Activated CD4-positive, alpha-beta memory T cell treated with anti-CD3 and anti-CD28 coated beads, Interleukin-2, amount 10 ng/mL, durations not matched to agents 7 days and 5 days (primary cell): Measurements from ENCODE around the gene FHAD1. TPM values are rescaled to one million over a fixed set of nuclear protein-coding genes. Genes with fewer than 3 reads are reported as not detected.

ENCODE experiments used
- CTCF ChIA-PET: fragments of 350-600 bp; sonication (Branson Sonifier 250); formaldehyde crosslinking; loops from one replicate; lab custom pipeline; 2021; ENCODE audit warnings: antibody characterized with exemption, inconsistent platforms; lab: Charles Lee
- POLR2A ChIA-PET: fragments of 350-600 bp; sonication (Branson Sonifier 250); formaldehyde crosslinking; loops from one replicate; lab custom pipeline; 2021; ENCODE audit warnings: antibody characterized with exemption; lab: Charles Lee
- DNase-seq: peaks from one replicate; pipeline ENCODE4 v3.0.0-alpha.2; 2020
- H3K27ac Mint-ChIP-seq: one replicate; pipeline ENCODE4 v1.8.0; 2021; ENCODE audit warnings: mild to moderate bottlenecking, mixed read lengths
- H3K27me3 Mint-ChIP-seq: one replicate; pipeline ENCODE4 v1.8.0; 2021; ENCODE audit warnings: mixed read lengths
- H3K36me3 Mint-ChIP-seq: one replicate; pipeline ENCODE4 v1.8.0; 2021; ENCODE audit warnings: low read depth, mixed read lengths
- H3K4me1 Mint-ChIP-seq: one replicate; pipeline ENCODE4 v1.8.0; 2021; ENCODE audit warnings: mixed read lengths
- H3K4me3 Mint-ChIP-seq: one replicate; pipeline ENCODE4 v1.8.0; 2021; ENCODE audit warnings: mild to moderate bottlenecking, mixed read lengths
- H3K9me3 Mint-ChIP-seq: one replicate; pipeline ENCODE4 v1.8.0; 2021; ENCODE audit warnings: mixed read lengths
- total RNA-seq, 2 experiments: library from RNA; stranded (reverse); gene quantifications; one replicate each; pipeline ENCODE4 v1.2.3, GENCODE V29; 2021

Gene FHAD1
- total RNA-seq, 2 experiments from 2014 or later = 0.18 TPM; not detected in 1

DNA sequence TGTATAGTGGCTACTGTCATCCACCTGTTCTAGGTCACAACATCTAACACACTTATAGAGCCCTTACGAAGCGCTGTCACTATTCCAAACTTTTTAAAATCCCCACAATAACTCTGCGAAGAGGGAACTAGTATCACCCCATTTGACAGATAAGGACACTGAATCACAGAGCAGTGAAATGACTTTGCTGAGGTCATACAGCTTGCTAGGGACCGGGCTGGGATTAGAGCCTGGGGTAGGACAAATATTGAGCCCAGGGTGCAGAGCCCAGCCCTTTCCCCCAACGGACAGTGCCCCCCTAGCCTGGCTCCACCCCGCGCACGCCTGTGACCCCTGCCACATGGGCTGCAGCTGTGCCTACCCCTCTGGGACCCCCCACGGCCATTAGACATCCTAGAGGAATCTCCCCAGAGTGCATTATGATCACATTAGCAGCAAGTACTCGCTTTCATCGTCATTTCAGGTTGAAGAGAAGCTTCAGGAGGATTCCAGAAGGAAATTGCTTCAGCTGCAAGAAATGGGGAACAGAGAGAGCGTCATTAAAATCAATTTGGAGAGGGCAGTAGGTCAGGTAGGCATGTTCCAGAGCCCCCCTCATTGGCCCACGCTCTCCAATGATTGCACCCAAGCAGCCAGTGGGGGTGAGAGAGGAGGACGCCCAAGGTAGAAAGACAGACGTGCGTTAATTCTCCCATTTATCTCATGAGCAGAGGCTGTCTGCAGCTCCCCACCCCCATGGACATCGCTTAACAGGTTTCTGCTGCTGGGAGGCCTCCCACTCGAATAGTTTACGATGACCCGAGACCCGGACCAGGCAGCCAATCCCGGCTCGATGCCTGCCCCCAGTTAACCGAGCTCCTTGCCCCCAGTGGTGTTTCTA, 77.2 kb downstream of the FHAD1 start:
- Mint-ChIP-seq H3K36me3 (no peaks in the 10 kb centered on the region), H3K27ac (no peak overlapping the region), H3K9me3 (peaks cover 5% of the 10 kb centered on the region), H3K27me3 (peaks cover 16% of the 10 kb centered on the region), H3K4me3 (no peak overlapping the region), H3K4me1 (peaks cover 6% of the 10 kb centered on the region)
- ChIA-PET POLR2A (interaction anchor here (1.0 to 1.5 kb wide), 3 partner anchors 86 to 107 kb away, joined by 5 to 8 read pairs (median 5); partner anchors contain the start of gene EFHD2), CTCF (interaction anchor here (0.7 to 4.6 kb wide), 32 partner anchors 9 to 418 kb away, joined by 3 to 124 read pairs (median 6); partner anchors contain the start of genes CTRC and EFHD2)
- DNase-seq = no peak

DNA sequence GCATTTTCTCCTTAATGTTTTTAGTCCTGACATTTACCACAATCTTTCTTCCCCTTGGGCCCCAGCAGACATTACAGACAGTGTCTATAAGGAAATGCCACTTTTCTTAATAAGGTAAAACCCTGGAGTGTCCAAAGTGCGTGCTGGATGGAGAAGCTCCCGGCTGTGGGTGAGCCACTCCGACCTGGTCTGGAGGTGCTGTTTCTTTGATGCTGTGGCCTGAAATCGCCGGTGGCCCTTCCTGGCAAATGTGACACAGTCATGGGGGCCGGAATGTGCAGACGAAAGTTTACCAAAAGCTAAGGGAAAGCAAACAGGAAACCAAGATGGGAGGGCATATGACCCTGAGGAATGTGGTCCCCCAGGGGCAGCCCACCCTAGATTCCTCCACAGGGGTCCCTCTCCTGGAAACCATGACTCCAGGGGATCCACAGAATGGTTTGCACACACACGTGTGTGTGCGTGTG, 77.9 kb downstream of the FHAD1 start:
- no peak overlapping the region for H3K27ac Mint-ChIP-seq
- peaks cover 5% of the 10 kb centered on the region for H3K9me3 Mint-ChIP-seq
- no peaks in the 10 kb centered on the region for H3K36me3 Mint-ChIP-seq
- CTCF ChIA-PET = interaction anchor here (0.7 to 4.6 kb wide), 14 partner anchors 8 to 417 kb away, joined by 3 to 124 read pairs (median 10); no protein-coding TSS in a partner anchor
- no peak overlapping the region for H3K4me3 Mint-ChIP-seq
- POLR2A ChIA-PET = interaction anchor here (1.3 kb wide), 1 partner anchor 70 kb away, joined by 3 read pairs; no protein-coding TSS in a partner anchor
- peaks cover 7% of the 10 kb centered on the region for H3K4me1 Mint-ChIP-seq
- no peak for DNase-seq
- H3K27me3 Mint-ChIP-seq = peaks cover 19% of the 10 kb centered on the region

DNA sequence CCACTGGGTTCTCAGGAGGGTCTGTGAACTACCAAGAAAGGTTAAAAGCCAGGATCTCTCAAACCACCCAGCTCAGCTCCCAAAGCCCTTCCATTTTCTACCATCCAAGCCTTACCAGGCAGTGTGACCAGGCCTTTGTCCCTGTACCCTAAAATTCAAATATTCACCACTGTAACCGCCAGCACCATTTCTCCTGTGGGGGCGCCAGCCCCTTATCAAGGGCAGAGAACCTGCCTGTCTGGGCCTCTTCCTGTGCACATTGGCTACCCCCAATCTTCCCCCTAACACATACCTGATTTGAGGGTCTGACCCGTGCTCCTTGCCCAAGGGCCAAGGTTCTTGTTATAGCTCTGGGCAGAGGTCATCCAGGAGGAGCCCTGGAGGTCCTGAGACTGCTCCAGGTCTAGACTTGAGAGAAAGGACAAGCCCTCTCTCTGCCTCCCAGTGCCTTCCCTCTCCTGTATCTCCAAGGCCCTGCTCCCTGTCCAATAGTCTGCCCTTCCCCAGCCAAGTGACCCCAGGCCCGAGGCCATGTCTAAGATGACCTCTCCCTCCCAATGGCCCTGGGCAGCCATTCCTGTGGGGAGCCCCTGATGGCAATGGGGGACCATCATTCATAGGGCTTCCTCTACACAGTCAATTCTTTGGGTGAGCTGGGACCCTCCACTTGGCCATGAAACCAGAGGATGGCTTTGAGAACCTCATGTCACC, 78.5 kb downstream of the FHAD1 start:
- no peak overlapping the region for H3K4me3 Mint-ChIP-seq
- CTCF ChIA-PET = interaction anchor here (1.1 to 4.6 kb wide), 9 partner anchors 14 to 197 kb away, joined by 3 to 124 read pairs (median 14); no protein-coding TSS in a partner anchor
- no peaks in the 10 kb centered on the region for H3K36me3 Mint-ChIP-seq
- H3K4me1 Mint-ChIP-seq = peaks cover 7% of the 10 kb centered on the region
- POLR2A ChIA-PET = interaction anchor here (1.3 kb wide), 1 partner anchor 71 kb away, joined by 3 read pairs; no protein-coding TSS in a partner anchor
- DNase-seq = no peak
- H3K9me3 Mint-ChIP-seq = peaks cover under 1% of the 10 kb centered on the region
- H3K27ac Mint-ChIP-seq = no peak overlapping the region
- H3K27me3 Mint-ChIP-seq = peaks cover 20% of the 10 kb centered on the region

DNA sequence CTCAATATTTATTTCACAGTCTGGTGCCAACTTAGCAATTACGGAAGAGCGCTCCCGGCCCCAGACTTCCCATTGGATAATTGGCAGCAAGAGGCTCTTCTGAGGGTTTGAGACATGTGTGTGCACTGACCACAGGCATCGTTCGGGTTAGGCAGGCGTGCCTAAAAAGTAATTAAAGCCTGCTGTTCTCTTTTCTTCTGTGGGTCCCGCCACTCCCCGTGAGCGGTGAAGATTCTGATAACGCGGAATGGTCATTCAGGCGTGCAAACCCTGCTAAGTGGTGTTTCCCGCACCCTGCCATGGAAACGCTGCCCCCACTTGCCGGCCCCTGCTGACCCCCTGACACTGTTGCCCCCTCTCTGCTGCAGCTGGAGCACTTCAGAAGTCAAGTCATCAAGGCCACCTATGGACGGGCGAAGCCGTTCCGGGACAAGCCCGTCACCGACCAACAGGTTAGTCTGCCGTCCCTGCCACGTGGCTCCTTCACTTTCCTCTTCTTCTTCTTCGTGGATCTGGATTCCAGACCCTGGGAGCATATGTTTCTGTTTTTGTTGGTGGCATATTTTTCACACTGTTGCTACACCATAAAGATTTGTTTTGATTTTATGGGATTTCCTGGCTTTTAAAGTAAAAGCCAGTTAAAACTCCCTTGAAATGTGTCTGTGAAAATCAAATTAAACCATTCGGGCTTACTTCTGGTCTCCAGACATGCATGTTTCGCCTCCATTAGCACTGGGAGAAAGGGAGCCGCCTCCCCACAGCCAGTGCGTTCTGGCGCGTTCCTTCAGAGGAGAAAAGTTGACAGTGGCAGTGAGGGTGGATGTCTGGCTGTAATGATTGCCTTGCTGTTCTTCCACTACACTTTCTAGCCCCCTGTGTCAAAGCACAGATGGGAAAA, 79.9 kb downstream of the FHAD1 start:
- H3K36me3 Mint-ChIP-seq = no peaks in the 10 kb centered on the region

DNA sequence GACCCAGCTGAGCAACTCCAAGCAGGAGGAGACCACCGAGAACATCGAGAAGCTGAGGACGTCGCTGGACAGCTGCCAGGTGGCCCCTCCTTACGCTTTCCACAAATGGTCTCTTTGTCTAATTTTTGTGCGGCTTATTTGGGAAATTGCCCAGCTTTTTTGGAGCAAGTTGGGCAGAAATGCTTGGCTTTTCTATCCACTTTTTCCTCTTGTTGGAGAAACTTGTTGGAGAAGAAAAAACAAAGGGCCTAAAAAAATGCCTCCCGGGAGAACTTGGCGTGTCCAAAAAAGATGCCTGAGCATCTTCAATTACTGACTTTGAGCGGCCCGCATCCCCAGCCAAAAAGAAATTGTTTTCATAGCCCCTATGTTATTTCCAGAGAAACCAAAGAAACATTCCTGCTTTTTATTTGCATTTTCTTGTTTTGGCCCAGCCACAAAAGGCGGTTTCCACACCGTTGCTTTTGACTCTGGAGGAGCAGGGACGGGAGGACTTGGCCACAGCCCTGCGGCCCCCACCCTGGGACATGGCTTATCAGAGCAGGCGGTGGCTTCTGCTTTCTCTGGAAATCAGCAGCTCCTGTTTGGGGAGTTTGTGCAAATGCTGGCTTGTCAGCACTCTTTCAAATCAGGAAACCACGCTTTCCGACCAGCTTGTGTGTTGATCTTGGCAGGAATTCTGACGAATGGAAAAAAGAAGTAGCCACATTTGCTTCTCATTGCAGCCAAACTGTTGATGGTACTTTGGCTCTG, 81.5 kb downstream of the FHAD1 start:
- Mint-ChIP-seq H3K9me3 (no peaks in the 10 kb centered on the region), H3K4me3 (no peak overlapping the region), H3K27me3 (peaks cover 27% of the 10 kb centered on the region), H3K4me1 (peaks cover 5% of the 10 kb centered on the region), H3K36me3 (no peaks in the 10 kb centered on the region), H3K27ac (no peak overlapping the region)
- POLR2A ChIA-PET = no interaction called here
- DNase-seq = no peak
- CTCF ChIA-PET = interaction anchor here (0.7 to 1.5 kb wide), 2 partner anchors 84 to 102 kb away, joined by 3 read pairs; no protein-coding TSS in a partner anchor

More for the DNA sequence above, 79.9 kb downstream of the FHAD1 start:
- H3K9me3 Mint-ChIP-seq = no peaks in the 10 kb centered on the region
- DNase-seq = no peak
- CTCF ChIA-PET = no interaction called here
- H3K4me3 Mint-ChIP-seq = no peak overlapping the region
- peaks cover 7% of the 10 kb centered on the region for H3K4me1 Mint-ChIP-seq
- H3K27ac Mint-ChIP-seq = no peak overlapping the region
- POLR2A ChIA-PET = no interaction called here
- peaks cover 20% of the 10 kb centered on the region for H3K27me3 Mint-ChIP-seq

DNA sequence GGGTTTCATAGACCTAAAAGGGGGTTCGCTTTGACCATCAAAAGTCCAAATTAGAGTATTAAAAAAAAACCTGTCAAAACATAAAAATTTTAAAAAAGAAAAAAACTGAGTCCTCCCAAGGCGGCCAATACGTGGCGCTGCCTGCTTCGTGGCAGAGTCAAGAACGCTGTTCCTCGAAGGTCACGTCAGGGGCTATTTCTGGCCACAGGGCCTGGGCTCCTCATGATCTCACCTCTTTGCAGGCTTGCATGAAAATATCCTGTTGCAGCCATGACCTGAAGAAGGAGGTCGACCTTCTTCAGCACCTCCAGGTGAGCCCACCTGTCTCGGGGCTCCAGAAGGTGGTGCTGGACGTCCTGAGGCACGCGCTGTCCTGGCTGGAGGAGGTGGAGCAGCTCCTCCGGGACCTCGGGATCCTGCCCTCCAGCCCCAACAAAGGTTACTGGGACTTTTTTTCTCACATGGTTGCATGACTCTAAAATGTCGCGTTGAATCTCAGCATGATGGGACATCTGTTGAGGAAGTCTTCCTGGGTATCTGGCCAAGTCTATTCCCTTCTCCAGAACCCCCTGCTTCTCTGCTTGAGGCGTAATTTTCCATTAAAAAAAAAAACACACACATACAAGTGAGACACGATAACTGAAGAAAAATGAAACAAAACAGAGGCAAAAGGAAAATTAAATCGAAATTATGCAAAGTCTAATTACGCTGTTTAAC, 82.2 kb downstream of the FHAD1 start:
- H3K4me1 Mint-ChIP-seq = peaks cover 2% of the 10 kb centered on the region
- no peaks in the 10 kb centered on the region for H3K9me3 Mint-ChIP-seq
- H3K27ac Mint-ChIP-seq = no peak overlapping the region
- H3K4me3 Mint-ChIP-seq = no peak overlapping the region
- peaks cover 27% of the 10 kb centered on the region for H3K27me3 Mint-ChIP-seq
- H3K36me3 Mint-ChIP-seq = no peaks in the 10 kb centered on the region
- DNase-seq = no peak
- CTCF ChIA-PET = interaction anchor here (0.7 to 1.5 kb wide), 2 partner anchors 83 to 102 kb away, joined by 3 read pairs; no protein-coding TSS in a partner anchor
- POLR2A ChIA-PET = no interaction called here

DNA sequence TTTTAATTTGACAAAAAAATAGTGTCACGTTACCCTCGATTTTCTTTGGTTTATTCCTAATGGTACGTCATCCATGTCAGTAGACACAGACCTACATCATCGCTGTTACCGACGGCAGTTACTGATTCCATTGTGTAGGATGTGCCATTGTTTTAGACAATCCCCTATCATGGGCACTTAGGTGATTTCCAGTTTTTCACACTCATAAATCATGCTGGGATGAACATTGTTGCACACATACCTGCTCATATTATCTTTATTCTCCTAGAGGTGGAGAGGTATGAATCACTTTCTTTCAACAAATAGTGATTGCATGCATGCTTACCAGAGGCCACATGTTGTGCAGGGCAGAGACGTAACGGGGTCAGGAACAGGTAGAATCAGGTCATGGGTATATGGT, 83.0 kb downstream of the FHAD1 start:
- peaks cover 2% of the 10 kb centered on the region for H3K4me1 Mint-ChIP-seq
- H3K4me3 Mint-ChIP-seq = no peak overlapping the region
- POLR2A ChIA-PET = no interaction called here
- no peaks in the 10 kb centered on the region for H3K9me3 Mint-ChIP-seq
- CTCF ChIA-PET = interaction anchor here (1.6 kb wide), 1 partner anchor 101 kb away, joined by 4 read pairs; no protein-coding TSS in a partner anchor
- no peaks in the 10 kb centered on the region for H3K36me3 Mint-ChIP-seq
- no peak for DNase-seq
- H3K27ac Mint-ChIP-seq = no peak overlapping the region
- H3K27me3 Mint-ChIP-seq = peaks cover 30% of the 10 kb centered on the region

DNA sequence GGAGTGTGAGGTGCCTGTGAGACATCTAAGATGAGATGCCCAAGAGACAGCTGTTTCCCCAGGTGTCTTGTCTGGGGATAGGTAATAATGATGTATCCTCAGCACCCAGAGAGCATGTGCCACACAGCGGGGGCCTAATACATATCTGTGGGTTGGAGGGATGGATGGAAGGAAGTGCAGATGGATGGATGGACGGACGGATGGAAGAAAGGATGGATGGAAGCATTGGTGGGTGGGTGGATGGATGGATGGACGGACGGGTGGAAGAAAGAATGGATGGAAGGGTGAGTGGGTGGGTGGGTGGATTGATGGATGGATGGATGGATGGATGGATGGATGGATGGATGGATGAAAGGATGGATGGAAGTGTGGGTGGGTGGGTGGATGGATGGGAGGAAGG, 84.2 kb downstream of the FHAD1 start:
- CTCF ChIA-PET = interaction anchor here (1.6 to 4.4 kb wide), 2 partner anchors 8 to 100 kb away, joined by 4 to 25 read pairs; no protein-coding TSS in a partner anchor
- Mint-ChIP-seq H3K36me3 (no peaks in the 10 kb centered on the region), H3K4me1 (peaks cover 2% of the 10 kb centered on the region), H3K27ac (no peak overlapping the region), H3K9me3 (no peaks in the 10 kb centered on the region), H3K4me3 (no peak overlapping the region), H3K27me3 (peaks cover 38% of the 10 kb centered on the region)
- POLR2A ChIA-PET = no interaction called here
- DNase-seq = no peak

DNA sequence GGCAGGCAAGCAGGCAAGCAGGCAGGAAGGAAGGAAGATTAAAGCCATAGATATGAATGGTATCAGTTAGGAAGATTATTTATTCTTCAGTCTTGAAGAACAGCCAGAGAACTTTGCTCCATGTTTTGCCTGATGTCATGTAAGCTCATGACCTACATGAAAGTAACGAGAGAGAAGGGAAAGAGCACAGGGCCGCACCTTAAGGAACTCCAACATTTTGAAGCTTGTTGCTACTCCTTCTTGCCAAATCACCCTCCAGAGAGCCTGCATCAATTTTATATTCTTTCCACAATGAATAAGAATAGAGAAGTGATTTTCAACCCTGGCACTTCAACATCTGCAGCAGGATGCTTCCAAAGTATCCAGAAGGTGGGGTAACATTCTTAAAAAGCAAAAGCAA, 84.7 kb downstream of the FHAD1 start:
- ChIA-PET POLR2A (no interaction called here), CTCF (interaction anchor here (1.2 to 4.4 kb wide), 2 partner anchors 8 to 99 kb away, joined by 3 to 25 read pairs; no protein-coding TSS in a partner anchor)

DNA sequence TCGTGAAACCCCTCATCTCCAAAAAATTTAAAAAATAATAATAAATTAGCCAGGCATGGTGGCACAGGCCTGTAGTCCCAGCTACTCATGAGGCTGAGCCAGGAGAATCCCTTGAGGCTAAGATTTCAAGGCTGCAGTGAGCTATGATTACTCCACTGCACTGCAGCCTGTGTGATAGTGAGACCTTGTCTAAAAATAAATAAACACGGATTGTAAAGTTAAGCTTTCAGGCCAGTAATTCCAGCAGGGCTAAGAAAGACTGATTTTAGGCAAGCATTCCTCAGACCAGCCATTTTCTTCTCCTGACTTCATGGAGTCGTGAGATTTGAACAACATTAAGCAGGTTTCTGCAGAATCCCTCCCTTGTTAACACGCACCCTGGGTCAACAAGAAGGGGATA, 85.5 kb downstream of the FHAD1 start:
- Mint-ChIP-seq H3K4me1 (peaks cover 2% of the 10 kb centered on the region), H3K9me3 (no peaks in the 10 kb centered on the region), H3K27ac (no peak overlapping the region), H3K27me3 (peaks cover 39% of the 10 kb centered on the region), H3K4me3 (no peak overlapping the region), H3K36me3 (no peaks in the 10 kb centered on the region)
- ChIA-PET CTCF (interaction anchor here (0.5 to 4.4 kb wide), 4 partner anchors 9 to 99 kb away, joined by 3 to 25 read pairs (median 4); no protein-coding TSS in a partner anchor), POLR2A (no interaction called here)
- no peak for DNase-seq

More for the DNA sequence above, 84.7 kb downstream of the FHAD1 start:
- no peak overlapping the region for H3K27ac Mint-ChIP-seq
- no peak overlapping the region for H3K4me3 Mint-ChIP-seq
- DNase-seq = no peak
- H3K9me3 Mint-ChIP-seq = no peaks in the 10 kb centered on the region
- H3K27me3 Mint-ChIP-seq = peaks cover 43% of the 10 kb centered on the region
- peaks cover 2% of the 10 kb centered on the region for H3K4me1 Mint-ChIP-seq
- no peaks in the 10 kb centered on the region for H3K36me3 Mint-ChIP-seq
